ENCODE results near the gene MTMR6.

Gene MTMR6

GRCh38 chr13:25214491-25215252 lies 72.6 kb downstream of the MTMR6 start:
- Histone ChIP-seq H3K9me3 (ENCODE audit: low read length) (no peaks in the 10 kb centered on the region), H2AFZ (ENCODE audit: low read length) (no peak overlapping the region), H3K27ac (ENCODE audit: low read depth, low read length, poor library complexity, severe bottlenecking) (no peak overlapping the region), H3K4me3 (ENCODE audit: low read depth, low read length, poor library complexity, severe bottlenecking) (no peak overlapping the region), H3K9me2 (ENCODE audit: low read depth, low read length) (no peaks in the 10 kb centered on the region), H3K27me3 (ENCODE audit: insufficient read depth, low read length) (no peaks in the 10 kb centered on the region), H4K20me1 (ENCODE audit: insufficient read depth, low read length) (no peaks in the 10 kb centered on the region), H3F3A (ENCODE audit: insufficient read depth, low read length) (no peaks in the 10 kb centered on the region), H3K36me3 (ENCODE audit: insufficient read depth, low read length) (no peaks in the 10 kb centered on the region), H3K4me2 (ENCODE audit: low read length) (no peak overlapping the region), H3K9ac (ENCODE audit: low read length) (no peak overlapping the region), H3K79me2 (ENCODE audit: insufficient read depth, low read length) (no peaks in the 10 kb centered on the region), H3K4me1 (ENCODE audit: insufficient read depth, low read length, severe bottlenecking) (no peaks in the 10 kb centered on the region)
- TF ChIP-seq EZH2 (IDR thresholded peaks at IDR 0.05; ENCODE audit: borderline replicate concordance, low read length) (no peak), CTCF (IDR thresholded peaks at IDR 0.05; ENCODE audit: low read length) (no peak)

- H3K36me3 ChIP-seq (ENCODE audit: insufficient read depth, low read length) = no peaks in the 10 kb centered on the region
- H2AFZ ChIP-seq (ENCODE audit: low read length) = no peak overlapping the region
- H3K4me1 ChIP-seq (ENCODE audit: insufficient read depth, low read length, severe bottlenecking) = no peaks in the 10 kb centered on the region
- H3K27ac ChIP-seq (ENCODE audit: low read depth, low read length, poor library complexity, severe bottlenecking) = no peak overlapping the region
- H3K27me3 ChIP-seq (ENCODE audit: insufficient read depth, low read length) = no peaks in the 10 kb centered on the region
- H3K9me2 ChIP-seq (ENCODE audit: low read depth, low read length) = no peaks in the 10 kb centered on the region
- no peaks in the 10 kb centered on the region for H3K79me2 ChIP-seq (ENCODE audit: insufficient read depth, low read length)
- H3K4me3 ChIP-seq (ENCODE audit: low read depth, low read length, poor library complexity, severe bottlenecking) = no peak overlapping the region
- H4K20me1 ChIP-seq (ENCODE audit: insufficient read depth, low read length) = no peaks in the 10 kb centered on the region
- no peak for TF ChIP-seq CTCF (IDR thresholded peaks at IDR 0.05; ENCODE audit: low read length)
- no peak for TF ChIP-seq EZH2 (IDR thresholded peaks at IDR 0.05; ENCODE audit: borderline replicate concordance, low read length)
- H3F3A ChIP-seq (ENCODE audit: insufficient read depth, low read length) = no peaks in the 10 kb centered on the region
- no peak overlapping the region for H3K9ac ChIP-seq (ENCODE audit: low read length)
- no peaks in the 10 kb centered on the region for H3K9me3 ChIP-seq (ENCODE audit: low read length)
- H3K4me2 ChIP-seq (ENCODE audit: low read length) = no peak overlapping the region
These were observed 73.6 kb downstream of the MTMR6 start for GRCh38 chr13:25213715-25214114.

- H2AFZ ChIP-seq (ENCODE audit: low read length) = no peak overlapping the region
- H4K20me1 ChIP-seq (ENCODE audit: insufficient read depth, low read length) = no peaks in the 10 kb centered on the region
- H3K4me3 ChIP-seq (ENCODE audit: low read depth, low read length, poor library complexity, severe bottlenecking) = no peak overlapping the region
- H3K9ac ChIP-seq (ENCODE audit: low read length) = no peak overlapping the region
- H3K27me3 ChIP-seq (ENCODE audit: insufficient read depth, low read length) = no peaks in the 10 kb centered on the region
- no peak overlapping the region for H3K27ac ChIP-seq (ENCODE audit: low read depth, low read length, poor library complexity, severe bottlenecking)
- no peaks in the 10 kb centered on the region for H3F3A ChIP-seq (ENCODE audit: insufficient read depth, low read length)
- H3K4me1 ChIP-seq (ENCODE audit: insufficient read depth, low read length, severe bottlenecking) = no peaks in the 10 kb centered on the region
- no peaks in the 10 kb centered on the region for H3K9me2 ChIP-seq (ENCODE audit: low read depth, low read length)
- H3K4me2 ChIP-seq (ENCODE audit: low read length) = no peak overlapping the region
- TF ChIP-seq EZH2 (IDR thresholded peaks at IDR 0.05; ENCODE audit: borderline replicate concordance, low read length) (no peak), CTCF (IDR thresholded peaks at IDR 0.05; ENCODE audit: low read length) (no peak)
- H3K9me3 ChIP-seq (ENCODE audit: low read length) = no peaks in the 10 kb centered on the region
- H3K36me3 ChIP-seq (ENCODE audit: insufficient read depth, low read length) = no peaks in the 10 kb centered on the region
- no peaks in the 10 kb centered on the region for H3K79me2 ChIP-seq (ENCODE audit: insufficient read depth, low read length)
These were observed 76.3 kb downstream of the MTMR6 start for GRCh38 chr13:25210842-25211569.

Measured in OCI-LY1 (cell line).